Common myeloid progenitor, CD34-positive (primary cell): ENCODE measurements around the gene USF2.
"Not testable (repeated sequence)": the region's sequence is repeated elsewhere in the genome, so short reads cannot be mapped to it uniquely, and the experiment has no call there.

ENCODE experiments used
- CTCF ChIA-PET: fragments of 350-600 bp; sonication (Branson Sonifier 250); formaldehyde crosslinking; loops from one replicate; lab custom pipeline; 2021; ENCODE audit warnings: antibody characterized with exemption; lab: Charles Lee
- POLR2A ChIA-PET: fragments of 350-600 bp; sonication (Branson Sonifier 250); formaldehyde crosslinking; loops from one replicate; lab custom pipeline; 2021; ENCODE audit warnings: antibody characterized with exemption; lab: Charles Lee
- DNase-seq, 3 donors: peaks; one replicate each; pipeline versions ENCODE4 v3.0.0 to v3.0.0-alpha.2; 2013
- H3K27ac ChIP-seq, 2 experiments: 1 replicate in 1 of 2; 2 replicates in 1 of 2; pipeline ENCODE4 v1.7.0; 2013; ENCODE audit warnings: inconsistent platforms in 2 of 2, low read length in 2 of 2, mild to moderate bottlenecking in 2 of 2, low read depth in 1 of 2, moderate library complexity in 1 of 2; ENCODE audit not compliant: severe bottlenecking in 2 of 2, insufficient read depth in 1 of 2, poor library complexity in 1 of 2
- H3K27me3 ChIP-seq, 5 experiments: replicated peaks in 2 of 5; 1 replicate in 3 of 5; 2 replicates in 2 of 5; pipeline versions ENCODE4 v1.6.1 to v1.7.0; 2013; ENCODE audit warnings: low read length in 4 of 5, mild to moderate bottlenecking in 2 of 5, moderate library complexity in 2 of 5, inconsistent platforms in 1 of 5; ENCODE audit not compliant: insufficient read depth in 5 of 5, control insufficient read depth in 4 of 5
- H3K36me3 ChIP-seq, 4 experiments: 1 replicate in 2 of 4; 2 replicates in 2 of 4; pipeline versions ENCODE4 v1.6.1 to v1.7.0; 2013; ENCODE audit warnings: low read length in 3 of 4, control low read depth in 1 of 4, mild to moderate bottlenecking in 1 of 4; ENCODE audit not compliant: control insufficient read depth in 4 of 4, insufficient read depth in 4 of 4
- H3K4me1 ChIP-seq, 4 experiments: 1 replicate in 3 of 4; 2 replicates in 1 of 4; pipeline versions ENCODE4 v1.6.1 to v1.7.1; 2013; ENCODE audit warnings: low read length in 3 of 4, mild to moderate bottlenecking in 3 of 4, control low read depth in 1 of 4, inconsistent platforms in 1 of 4, moderate library complexity in 1 of 4; ENCODE audit not compliant: control insufficient read depth in 4 of 4, insufficient read depth in 4 of 4; ENCODE audit errors: control extremely low read depth in 1 of 4
- H3K4me3 ChIP-seq, 7 experiments: 1 replicate in 4 of 7; 2 replicates in 3 of 7; pipeline versions ENCODE4 v1.5.1 to v1.7.0; 2013; ENCODE audit warnings: mild to moderate bottlenecking in 7 of 7, low read length in 6 of 7, moderate library complexity in 6 of 7, inconsistent platforms in 2 of 7, low read depth in 2 of 7, control low read depth in 1 of 7; ENCODE audit not compliant: insufficient read depth in 4 of 7, control insufficient read depth in 1 of 7; ENCODE audit errors: extremely low read depth in 1 of 7
- H3K9me3 ChIP-seq, 5 experiments: 1 replicate in 4 of 5; 2 replicates in 1 of 5; pipeline versions ENCODE4 v1.6.1 to v1.7.1; 2013; ENCODE audit warnings: low read length in 4 of 5, mild to moderate bottlenecking in 2 of 5, inconsistent platforms in 1 of 5, low read depth in 1 of 5, moderate library complexity in 1 of 5; ENCODE audit not compliant: control insufficient read depth in 4 of 5, insufficient read depth in 2 of 5; ENCODE audit errors: control extremely low read depth in 1 of 5
- WGBS: methylation state at CpG from one replicate; pipeline ENCODE4 v1.1.5; 2013; ENCODE audit not compliant: insufficient coverage; 5-methylcytosine and 5-hydroxymethylcytosine counted together

USF2 gene

GRCh38 chr19:35285095-35285449 lies 16.3 kb downstream of the USF2 start:
- H3K27me3 ChIP-seq = no peaks in the 10 kb centered on the region
- ChIA-PET CTCF (interaction anchor here (1.4 to 3.1 kb wide), 2 partner anchors 11 to 20 kb away, joined by 4 to 7 read pairs; no protein-coding TSS in a partner anchor), POLR2A (no interaction called here)
- H3K4me1 ChIP-seq = peaks cover 0 to 19% (median 16%) of the 10 kb centered on the region in 4 experiments
- DNase-seq = no peak
- no CpG with 5 or more reads among the region's 1 CpG for WGBS
- no peaks in the 10 kb centered on the region for H3K9me3 ChIP-seq
- no peak overlapping the region for H3K27ac ChIP-seq
- peaks cover 0 to under 1% (median 0%) of the 10 kb centered on the region in 4 experiments for H3K36me3 ChIP-seq
- H3K4me3 ChIP-seq = no peak overlapping the region

DNA sequence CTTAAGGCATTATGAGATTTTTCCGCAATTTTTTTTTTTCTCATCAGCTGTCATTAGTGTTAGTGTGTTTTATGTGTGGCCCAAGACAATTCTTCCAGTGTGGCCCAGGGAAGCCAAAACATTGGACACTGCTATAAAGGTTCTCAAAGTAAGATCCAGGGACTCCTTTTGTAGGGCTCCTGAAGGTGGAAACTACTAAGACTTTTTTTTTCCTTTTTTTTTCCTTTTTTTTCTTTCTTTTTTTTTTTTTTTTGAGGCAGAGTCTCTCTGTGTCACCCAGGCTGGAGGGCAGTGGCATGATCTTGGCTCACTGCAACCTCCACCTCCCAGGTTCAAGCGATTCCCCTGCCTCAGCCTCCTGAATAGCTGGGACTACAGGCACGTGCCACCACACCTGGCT lies 16.7 kb downstream of the USF2 start:
- POLR2A ChIA-PET, H3K9me3 ChIP-seq: not testable (repeated sequence)

GRCh38 chr19:35286101-35286500 lies 17.3 kb downstream of the USF2 start:
- DNase-seq, POLR2A ChIA-PET: not testable (repeated sequence)
- 100% methylated on average over 4 of the region's 5 CpGs for WGBS

More for the DNA sequence above, 16.7 kb downstream of the USF2 start:
- no CpG with 5 or more reads among the region's 3 CpGs for WGBS
- not testable (repeated sequence) for H3K27ac ChIP-seq, H3K36me3 ChIP-seq, H3K27me3 ChIP-seq, H3K4me3 ChIP-seq, DNase-seq
- peaks cover 0 to 19% (median 16%) of the 10 kb centered on the region in 4 experiments for H3K4me1 ChIP-seq
- CTCF ChIA-PET = interaction anchor here (1.4 to 3.1 kb wide), 2 partner anchors 10 to 19 kb away, joined by 4 to 7 read pairs; no protein-coding TSS in a partner anchor

DNA sequence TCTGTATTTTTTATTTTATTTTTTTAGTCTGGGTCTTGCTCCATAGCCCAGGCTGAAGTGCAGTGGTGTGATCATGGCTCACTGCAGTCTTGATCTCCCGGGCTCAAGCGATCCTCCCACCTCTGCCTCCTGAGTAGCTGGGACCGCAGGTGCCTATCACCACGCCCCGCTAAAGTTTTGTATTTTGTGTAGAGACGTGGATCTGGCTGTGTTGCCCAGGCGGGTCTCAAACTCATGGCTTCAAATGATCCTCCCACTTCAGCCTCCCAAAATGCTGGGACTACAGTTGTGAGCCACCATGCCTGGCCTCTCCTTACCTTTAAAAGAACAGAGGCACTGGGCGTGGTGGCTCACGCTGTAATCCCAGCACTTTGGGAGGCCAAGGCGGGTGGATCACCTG lies 19.0 kb downstream of the USF2 start:
- no peaks in the 10 kb centered on the region for H3K27me3 ChIP-seq
- H3K4me3 ChIP-seq = no peak overlapping the region
- H3K9me3 ChIP-seq = no peaks in the 10 kb centered on the region
- H3K4me1 ChIP-seq = peaks cover 0 to 9% (median 2%) of the 10 kb centered on the region in 4 experiments
- CTCF ChIA-PET = interaction anchor here (1.2 kb wide), 1 partner anchor 13 kb away, joined by 3 read pairs; no protein-coding TSS in a partner anchor
- DNase-seq = no peak
- POLR2A ChIA-PET = no interaction called here
- 94% methylated on average over 4 of the region's 10 CpGs for WGBS
- H3K27ac ChIP-seq = no peak overlapping the region
- H3K36me3 ChIP-seq = no peaks in the 10 kb centered on the region

More at GRCh38 chr19:35286101-35286500, 17.3 kb downstream of the USF2 start:
- H3K9me3 ChIP-seq, H3K27ac ChIP-seq, H3K36me3 ChIP-seq, H3K4me3 ChIP-seq, H3K27me3 ChIP-seq: not testable (repeated sequence)
- CTCF ChIA-PET = interaction anchor here (0.6 to 3.1 kb wide), 4 partner anchors 10 to 209 kb away, joined by 3 to 7 read pairs (median 4); no protein-coding TSS in a partner anchor
- peaks cover 0 to 19% (median 16%) of the 10 kb centered on the region in 4 experiments for H3K4me1 ChIP-seq

DNA sequence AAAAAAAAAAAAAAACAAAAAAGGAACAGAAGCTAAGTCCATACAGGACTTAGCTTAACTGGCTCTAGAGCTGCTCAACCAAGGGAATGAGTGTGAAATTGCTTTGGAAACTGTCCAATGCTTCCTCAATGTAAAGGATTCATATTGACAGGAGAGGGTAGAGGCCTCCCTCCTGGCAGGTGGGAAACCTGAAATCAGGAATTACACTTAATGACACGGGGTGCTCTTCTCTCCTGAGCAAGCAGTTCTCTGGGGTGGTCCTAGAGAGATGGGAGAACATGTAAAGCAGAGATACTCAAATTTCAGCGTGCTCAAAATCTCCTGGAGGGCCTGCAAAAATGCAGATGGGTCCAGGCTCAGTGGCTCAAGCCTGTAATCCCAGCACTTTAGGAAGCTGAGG lies 19.6 kb downstream of the USF2 start:
- H3K4me3 ChIP-seq = no peak overlapping the region
- no peaks in the 10 kb centered on the region for H3K9me3 ChIP-seq
- H3K36me3 ChIP-seq = no peaks in the 10 kb centered on the region
- no peak for DNase-seq
- H3K27ac ChIP-seq = no peak overlapping the region
- H3K27me3 ChIP-seq = no peaks in the 10 kb centered on the region
- H3K4me1 ChIP-seq = peaks cover 0 to 11% (median 1%) of the 10 kb centered on the region in 4 experiments
- ChIA-PET CTCF (interaction anchor here (1.2 kb wide), 1 partner anchor 13 kb away, joined by 3 read pairs; no protein-coding TSS in a partner anchor), POLR2A (no interaction called here)
- WGBS = 100% methylated on average over 1 of the region's 2 CpGs

DNA sequence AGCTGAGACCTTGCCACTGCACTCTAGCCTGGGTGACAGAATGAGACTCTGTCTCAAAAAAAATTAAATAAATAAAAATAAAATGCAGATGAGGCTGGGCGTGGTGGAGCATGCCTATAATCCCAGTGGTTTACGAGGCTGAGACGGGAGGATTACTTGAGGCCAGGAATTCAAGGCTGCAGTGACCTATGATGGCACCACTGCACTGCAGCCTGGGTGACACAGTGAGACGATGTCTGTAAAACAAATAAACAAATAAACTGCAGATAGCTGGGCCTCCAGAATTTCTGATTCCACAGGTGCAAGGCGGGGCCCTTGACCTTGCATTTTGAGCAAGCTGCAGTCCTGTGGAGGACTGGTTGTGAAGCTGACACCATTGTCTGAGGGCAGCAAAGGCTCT lies 20.1 kb downstream of the USF2 start:
- no peak for DNase-seq
- Histone ChIP-seq H3K36me3 (no peaks in the 10 kb centered on the region), H3K27me3 (no peaks in the 10 kb centered on the region), H3K4me1 (peaks cover 0 to 13% (median 1%) of the 10 kb centered on the region in 4 experiments), H3K9me3 (no peaks in the 10 kb centered on the region), H3K4me3 (no peak overlapping the region), H3K27ac (no peak overlapping the region)
- CTCF ChIA-PET = interaction anchor here (1.0 to 1.3 kb wide), 3 partner anchors 14 to 18 kb away, joined by 3 to 5 read pairs (median 3); no protein-coding TSS in a partner anchor
- POLR2A ChIA-PET = interaction anchor here (0.6 kb wide), 1 partner anchor 85 kb away, joined by 3 read pairs; no protein-coding TSS in a partner anchor
- WGBS = 97% methylated on average over 5 of the region's 5 CpGs

DNA sequence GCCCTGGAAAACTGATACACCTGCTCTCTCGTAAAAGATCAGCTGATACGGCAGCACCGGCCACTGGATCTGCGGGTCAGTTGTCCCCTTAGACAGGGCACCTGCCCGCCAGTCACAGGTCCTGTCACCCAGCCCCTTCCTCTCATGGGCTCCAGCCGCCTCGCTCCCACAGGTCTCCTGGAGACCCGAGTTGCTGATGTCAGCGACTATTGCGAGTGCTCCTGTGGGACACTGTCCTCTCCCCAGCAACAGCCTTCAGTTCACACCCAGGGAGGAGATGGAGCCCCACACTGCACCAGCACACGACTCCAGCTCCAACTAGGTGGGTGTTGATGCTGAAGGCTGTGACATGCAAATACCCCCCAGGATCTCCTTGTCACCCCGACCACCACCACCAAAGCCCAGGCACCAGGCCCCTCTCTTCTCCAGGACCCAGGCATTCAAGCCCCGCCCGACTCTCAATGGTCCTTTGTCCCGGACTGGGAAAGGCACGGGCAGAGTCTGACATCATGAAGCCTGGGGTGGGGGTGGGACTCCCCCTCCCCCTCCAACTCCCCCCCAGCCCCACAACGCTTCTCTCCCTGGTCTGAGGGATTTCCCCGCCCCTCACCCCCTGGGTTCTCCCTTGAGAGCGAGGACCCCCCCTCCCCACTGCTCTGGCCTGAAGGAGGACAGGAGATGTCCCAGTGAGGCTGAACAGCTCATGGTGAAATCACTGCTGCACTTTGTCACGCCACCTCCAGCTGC lies 21.8 kb downstream of the USF2 start:
- no peak for DNase-seq
- 97% methylated on average over 9 of the region's 20 CpGs for WGBS
- Histone ChIP-seq H3K27ac (no peak overlapping the region), H3K36me3 (no peaks in the 10 kb centered on the region), H3K27me3 (no peaks in the 10 kb centered on the region), H3K4me3 (no peak overlapping the region), H3K4me1 (peaks cover 2 to 20% (median 12%) of the 10 kb centered on the region in 4 experiments), H3K9me3 (no peaks in the 10 kb centered on the region)
- ChIA-PET CTCF (interaction anchor here (1.3 to 1.4 kb wide), 2 partner anchors 19 to 20 kb away, joined by 3 to 4 read pairs; no protein-coding TSS in a partner anchor), POLR2A (no interaction called here)
